Kidney tubule cell (primary cell): Measurements from ENCODE around the gene LAMP1.
"Not testable (repeated sequence)": the region's sequence is repeated elsewhere in the genome, so short reads cannot be mapped to it uniquely, and the experiment has no call there.

Experiments used
- DNase-seq: peaks from one replicate; pipeline ENCODE4 v3.0.0-alpha.2; 2018; ENCODE audit warnings: low spot score

The LAMP1 gene, protein sequence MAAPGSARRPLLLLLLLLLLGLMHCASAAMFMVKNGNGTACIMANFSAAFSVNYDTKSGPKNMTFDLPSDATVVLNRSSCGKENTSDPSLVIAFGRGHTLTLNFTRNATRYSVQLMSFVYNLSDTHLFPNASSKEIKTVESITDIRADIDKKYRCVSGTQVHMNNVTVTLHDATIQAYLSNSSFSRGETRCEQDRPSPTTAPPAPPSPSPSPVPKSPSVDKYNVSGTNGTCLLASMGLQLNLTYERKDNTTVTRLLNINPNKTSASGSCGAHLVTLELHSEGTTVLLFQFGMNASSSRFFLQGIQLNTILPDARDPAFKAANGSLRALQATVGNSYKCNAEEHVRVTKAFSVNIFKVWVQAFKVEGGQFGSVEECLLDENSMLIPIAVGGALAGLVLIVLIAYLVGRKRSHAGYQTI

GRCh38 chr13:113296823-113297369 is at the start of gene LAMP1:
Gene LAMP1 (plus strand): TSS chr13:113297239. CDS start chr13:113297435, 196 bp downstream.
- peak; percentile 96 for DNase-seq

DNA sequence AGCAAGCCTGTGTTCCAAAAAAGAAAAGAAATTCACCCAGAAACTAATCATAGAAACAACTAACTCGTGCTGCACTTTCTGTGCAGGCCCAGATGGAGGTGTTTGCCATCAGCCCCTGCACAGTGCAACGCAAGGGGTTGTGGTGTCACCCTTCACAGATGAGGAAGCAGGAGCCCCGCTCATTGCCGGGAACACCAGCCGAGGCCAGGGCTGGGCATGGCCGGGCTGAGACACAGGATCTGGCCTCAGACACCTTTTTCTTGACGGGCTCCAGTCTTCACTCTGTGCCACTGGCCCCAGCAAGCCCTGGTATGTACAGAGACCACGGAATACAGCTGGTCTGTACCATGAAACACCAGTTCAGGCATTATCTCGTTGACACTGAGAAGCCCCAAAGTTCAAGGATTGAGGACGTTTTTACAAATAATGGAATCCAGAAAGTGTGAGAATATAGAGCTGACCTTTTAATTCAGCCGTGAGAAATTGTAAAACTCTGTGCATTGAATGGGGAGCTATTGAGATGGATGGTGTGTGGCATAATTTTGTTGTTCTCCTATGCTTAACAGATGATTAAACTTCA is 44.4 kb upstream of the LAMP1 start:
- no peak for DNase-seq

- not testable (repeated sequence) for DNase-seq
These were observed 39.1 kb upstream of the LAMP1 start for GRCh38 chr13:113257908-113258307.

DNA sequence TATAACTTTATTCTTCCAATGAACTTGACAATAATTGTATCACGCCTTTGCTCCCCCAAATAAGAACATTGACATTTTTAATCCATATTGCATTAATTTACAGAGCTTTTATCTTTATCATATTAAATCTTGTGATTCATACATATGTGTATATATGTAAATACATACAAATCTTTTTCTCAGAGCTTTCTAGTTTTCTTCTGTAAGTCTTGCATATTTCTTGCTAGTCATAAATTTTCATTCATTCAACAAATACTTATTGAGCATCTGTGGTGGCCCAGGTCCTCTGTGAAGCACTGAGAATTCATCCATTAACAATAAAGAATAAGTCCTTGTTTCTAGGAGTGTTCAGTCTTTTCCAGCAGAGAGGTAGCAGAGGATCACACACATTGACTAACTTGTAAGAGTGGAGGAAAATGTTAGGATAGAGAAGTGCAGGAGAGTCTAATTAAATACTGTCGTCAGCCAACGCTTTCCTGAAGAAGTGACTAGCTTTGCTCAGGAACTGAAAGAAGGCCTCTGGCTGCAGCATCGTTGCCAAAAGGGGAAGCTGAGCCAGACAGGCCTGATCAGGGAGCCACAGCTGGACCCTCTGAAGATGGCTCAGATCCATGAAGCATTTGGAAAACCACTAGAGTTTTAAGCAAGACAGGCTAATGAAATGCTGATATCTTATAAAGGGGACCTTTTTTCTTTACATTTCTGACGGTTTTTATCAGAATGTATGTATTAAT is 38.6 kb upstream of the LAMP1 start:
- no peak for DNase-seq

GRCh38 chr13:113260996-113261395 is 36.0 kb upstream of the LAMP1 start:
- no peak for DNase-seq

DNA sequence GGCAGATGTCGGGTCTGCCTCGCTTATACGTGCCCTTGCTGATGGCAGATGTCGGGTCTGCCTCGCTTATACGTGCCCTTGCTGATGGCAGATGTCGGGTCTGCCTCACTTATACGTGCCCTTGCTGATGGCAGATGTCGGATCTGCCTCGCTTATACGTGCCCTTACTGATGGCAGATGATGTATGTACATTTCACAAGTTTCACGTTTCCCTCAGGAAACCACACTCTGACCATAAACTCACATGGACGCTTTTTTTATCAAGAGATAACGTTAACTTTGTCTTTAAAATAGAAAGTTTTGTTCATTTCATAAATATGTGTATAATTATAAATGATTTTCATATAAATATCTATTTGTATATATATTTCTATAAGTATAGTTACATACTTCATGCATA is 34.0 kb upstream of the LAMP1 start:
- DNase-seq = not testable (repeated sequence)

DNA sequence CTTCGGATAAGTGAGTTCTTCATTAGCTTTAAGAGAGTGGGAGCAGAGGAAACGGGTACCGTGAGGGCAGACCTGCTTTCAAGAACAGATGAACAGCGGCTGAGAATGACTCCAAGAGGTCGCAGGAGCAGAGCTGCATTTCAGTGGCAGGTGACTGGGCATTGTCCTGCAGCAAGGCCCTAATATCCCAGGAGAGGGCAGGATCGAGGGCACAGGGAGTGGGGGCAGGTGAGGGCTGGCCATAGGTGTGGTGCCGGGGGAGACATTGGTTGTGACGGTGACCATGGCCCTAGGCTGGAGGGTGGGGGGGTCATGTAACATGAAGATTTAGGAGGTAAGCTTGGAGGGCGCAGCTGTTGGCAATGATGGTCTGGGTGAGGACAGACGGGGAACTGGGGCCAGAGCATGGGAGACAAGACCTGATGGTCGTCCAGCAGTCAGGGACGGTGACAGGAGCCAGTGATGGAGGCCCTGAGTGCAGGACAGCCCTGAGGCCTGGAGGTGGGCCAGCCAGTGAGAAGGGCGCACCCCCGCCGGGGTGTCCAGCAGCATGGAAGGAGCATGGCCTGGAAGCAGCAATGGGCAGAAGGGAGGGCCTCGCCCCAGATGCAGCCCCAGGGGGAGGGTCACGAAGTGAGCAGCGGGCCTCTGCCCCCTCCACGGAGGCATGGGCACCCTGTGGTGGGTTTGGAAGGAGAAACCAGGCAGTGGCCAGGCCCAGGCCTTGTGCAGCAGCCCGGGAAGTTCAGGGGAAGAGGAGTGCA is 29.2 kb upstream of the LAMP1 start:
- DNase-seq = no peak

DNA sequence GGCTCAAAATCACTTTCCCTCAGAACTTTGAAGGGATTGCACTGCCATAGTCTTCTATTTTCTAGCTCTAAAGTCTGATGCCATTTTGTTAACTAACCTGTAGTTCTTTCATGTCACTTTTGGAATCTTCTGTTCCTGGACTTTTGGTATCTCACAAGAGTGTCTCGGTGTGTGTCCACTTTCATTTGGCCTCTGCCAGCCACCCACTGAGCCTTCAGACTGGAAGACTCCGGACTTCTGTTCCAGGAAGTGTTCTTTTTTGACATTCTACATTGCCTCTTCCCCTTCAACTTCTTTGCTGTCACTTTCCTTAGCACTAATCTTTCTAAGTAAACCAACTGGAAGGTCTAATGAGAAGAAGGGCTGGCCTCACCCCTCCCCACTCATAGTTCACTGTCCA is 25.0 kb upstream of the LAMP1 start:
- no peak for DNase-seq

DNA sequence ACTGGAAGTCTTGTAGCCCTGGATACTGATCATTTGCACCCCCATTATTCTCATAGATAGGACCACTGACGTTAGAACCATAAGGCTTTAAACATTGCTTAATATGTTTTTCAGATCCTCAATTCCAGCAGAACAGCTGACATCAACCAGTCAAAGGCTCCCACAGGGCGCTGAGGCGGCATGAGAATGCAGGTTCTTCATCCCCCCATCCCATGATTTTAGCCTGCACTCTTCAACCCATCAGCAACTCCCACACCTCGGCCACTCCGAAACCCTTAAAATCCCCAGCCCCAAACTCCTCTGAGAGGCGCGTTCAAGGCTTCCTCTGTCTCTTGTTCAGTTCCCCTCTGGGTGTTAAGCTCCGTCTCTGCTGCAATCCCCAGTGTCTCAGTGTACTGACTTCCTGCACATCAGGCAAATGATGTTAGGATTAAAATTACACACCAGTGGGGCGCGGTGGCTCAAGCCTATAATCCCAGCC is 24.3 kb upstream of the LAMP1 start:
- no peak for DNase-seq

DNA sequence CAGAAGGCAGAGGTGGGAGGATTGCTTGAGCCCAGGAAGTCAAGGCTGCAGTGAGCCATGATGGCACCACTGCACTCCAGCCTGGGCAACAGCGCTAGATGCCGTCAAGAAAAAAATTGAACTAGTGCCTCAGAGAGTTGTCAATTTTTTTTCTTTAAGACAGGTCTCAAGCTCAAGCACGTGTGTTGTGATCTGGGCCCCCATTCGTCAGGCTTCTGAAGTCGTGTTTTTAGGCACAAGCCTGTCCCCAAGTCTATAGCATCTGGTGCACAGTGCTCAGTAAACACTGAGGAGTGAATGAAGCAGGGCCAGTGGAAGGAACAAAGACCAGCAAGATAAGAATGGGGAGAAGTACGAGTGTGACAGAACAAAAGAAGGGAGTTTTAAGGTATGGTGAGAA is 23.7 kb upstream of the LAMP1 start:
- DNase-seq = no peak

GRCh38 chr13:113273851-113274590 is 23.0 kb upstream of the LAMP1 start:
- peak; percentile 94 for DNase-seq

- peak; percentile 38 for DNase-seq
These were observed 22.3 kb upstream of the LAMP1 start for GRCh38 chr13:113274721-113275120.

- DNase-seq = peak; percentile 88
These were observed 21.7 kb upstream of the LAMP1 start for GRCh38 chr13:113275387-113275786.

GRCh38 chr13:113280126-113280525 is 16.9 kb upstream of the LAMP1 start:
- no peak for DNase-seq

- peak; percentile 41 for DNase-seq
These were observed 13.1 kb upstream of the LAMP1 start for GRCh38 chr13:113283904-113284303.

DNA sequence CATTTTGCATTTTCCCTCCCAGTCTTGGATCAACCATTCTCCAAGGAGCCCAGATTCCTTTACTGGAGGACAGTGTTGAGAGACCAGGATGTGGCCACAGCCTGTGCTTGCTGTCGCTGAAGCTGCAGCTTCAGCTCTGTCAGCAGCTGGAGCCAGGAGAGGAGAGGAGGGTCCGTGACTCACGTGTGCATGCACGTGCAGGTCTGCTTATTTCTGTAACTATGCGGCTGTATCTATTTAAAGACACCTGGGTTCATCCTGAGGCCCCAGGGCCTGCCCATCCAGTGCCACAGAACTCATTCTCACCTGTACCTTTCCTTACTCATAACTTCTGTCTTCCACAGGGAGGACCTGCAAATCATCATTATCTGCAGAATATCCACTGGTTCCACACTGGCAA is 8.2 kb upstream of the LAMP1 start:
- DNase-seq = no peak

- DNase-seq = no peak
These were observed 5.9 kb upstream of the LAMP1 start for GRCh38 chr13:113291129-113291528.

- no peak for DNase-seq
These were observed 4.8 kb upstream of the LAMP1 start for GRCh38 chr13:113292021-113292862.

- DNase-seq = no peak
These were observed 3.4 kb upstream of the LAMP1 start for GRCh38 chr13:113293686-113294085.

DNA sequence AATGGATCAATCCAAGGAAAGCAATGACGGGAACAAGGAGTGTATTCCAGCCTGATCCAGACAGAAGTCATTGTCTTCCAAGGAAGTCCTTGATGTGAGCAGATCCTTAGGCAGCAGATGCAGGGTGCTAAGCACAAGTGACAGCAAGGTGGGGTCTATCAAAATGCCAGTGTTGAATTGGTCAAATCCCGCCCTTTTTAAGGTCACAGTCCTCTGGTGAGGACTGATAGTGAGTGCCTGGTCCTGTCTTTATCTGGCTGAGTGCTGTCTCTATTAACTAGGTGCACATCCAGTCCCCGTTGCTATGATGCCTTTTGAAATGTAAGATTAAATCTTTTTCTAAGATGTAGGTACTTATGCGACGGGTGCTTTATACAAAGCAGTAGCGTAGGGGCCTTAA is 1.3 kb upstream of the LAMP1 start:
- DNase-seq = no peak
